RKO (cell line): ENCODE results near the gene DGUOK.

ENCODE experiments used
- DNase-seq: peaks from one replicate; pipeline ENCODE4 v3.0.0-alpha.2; 2016; ENCODE audit warnings: low spot score

Gene DGUOK

GRCh38 chr2:73947412-73948018, 20.8 kb downstream of the DGUOK start:
- no peak for DNase-seq

GRCh38 chr2:73949802-73950201, 23.1 kb downstream of the DGUOK start:
- no peak for DNase-seq

GRCh38 chr2:73952499-73953446, 26.1 kb downstream of the DGUOK start:
- peak; percentile 41 for DNase-seq

- DNase-seq: no peak
Measured at GRCh38 chr2:73956218-73956865, 29.7 kb downstream of the DGUOK start.

- no peak for DNase-seq
Measured at GRCh38 chr2:73961274-73961673, 34.6 kb downstream of the DGUOK start.

GRCh38 chr2:73961823-73962615, 35.3 kb downstream of the DGUOK start:
- DNase-seq: no peak

GRCh38 chr2:73962798-73963197, 36.1 kb downstream of the DGUOK start:
- no peak for DNase-seq

- DNase-seq: peak; percentile 49
Measured at GRCh38 chr2:73963385-73964120, 36.9 kb downstream of the DGUOK start.

- DNase-seq: no peak
Measured at GRCh38 chr2:73964223-73964622, 37.5 kb downstream of the DGUOK start.

GRCh38 chr2:73965053-73965452, 38.4 kb downstream of the DGUOK start:
- no peak for DNase-seq

- no peak for DNase-seq
Measured at GRCh38 chr2:73968357-73968937, 41.8 kb downstream of the DGUOK start.

- DNase-seq: no peak
Measured at GRCh38 chr2:73969356-73969755, 42.7 kb downstream of the DGUOK start.

GRCh38 chr2:73970141-73970803, 43.6 kb downstream of the DGUOK start:
- no peak for DNase-seq

GRCh38 chr2:73970850-73971471, 44.3 kb downstream of the DGUOK start:
- DNase-seq: no peak

GRCh38 chr2:73971722-73972121, 45.0 kb downstream of the DGUOK start:
- DNase-seq: no peak

- no peak for DNase-seq
Measured at GRCh38 chr2:73972846-73973245, 46.2 kb downstream of the DGUOK start.

- DNase-seq: no peak
Measured at GRCh38 chr2:73975731-73976130, 49.1 kb downstream of the DGUOK start.

- DNase-seq: no peak
Measured at GRCh38 chr2:73976803-73977202, 50.1 kb downstream of the DGUOK start.

GRCh38 chr2:73977466-73977865, 50.8 kb downstream of the DGUOK start:
- DNase-seq: no peak

GRCh38 chr2:73979021-73979420, 52.3 kb downstream of the DGUOK start:
- no peak for DNase-seq
